Inferior parietal cortex (tissue), 1 donor: ENCODE data around the gene TP53I11.

ENCODE experiments used
- DNase-seq: peaks from one replicate; pipeline ENCODE4 v3.0.0-alpha.2; 2016; ENCODE audit errors: extremely low spot score

Gene TP53I11

GRCh38 chr11:44885065-44885810 is 65.4 kb downstream of the TP53I11 start:
- DNase-seq: no peak

- no peak for DNase-seq
Measured at GRCh38 chr11:44884056-44884455, 66.6 kb downstream of the TP53I11 start.

- DNase-seq: no peak
Measured at GRCh38 chr11:44883277-44883676, 67.4 kb downstream of the TP53I11 start.
